IPS-20b (cell line): ENCODE data around the gene MAPK6.

ENCODE experiments used
- H3K27ac ChIP-seq: one replicate; pipeline ENCODE4 v1.5.1; 2013; ENCODE audit warnings: low read length
- H3K27me3 ChIP-seq: 2 replicates; pipeline ENCODE4 v1.6.1; 2013; ENCODE audit warnings: mild to moderate bottlenecking, low read length, inconsistent platforms; ENCODE audit not compliant: insufficient read depth
- H3K36me3 ChIP-seq: 2 replicates; pipeline ENCODE4 v1.6.1; 2013; ENCODE audit warnings: low read depth, mild to moderate bottlenecking, inconsistent platforms, low read length, moderate library complexity; ENCODE audit not compliant: insufficient read depth
- H3K4me1 ChIP-seq: 2 replicates; pipeline ENCODE4 v1.6.1; 2013; ENCODE audit warnings: mild to moderate bottlenecking, control low read depth, inconsistent platforms, low read length, moderate library complexity; ENCODE audit not compliant: insufficient read depth
- H3K4me3 ChIP-seq: 2 replicates; pipeline ENCODE4 v1.5.1; 2013; ENCODE audit warnings: mild to moderate bottlenecking, low read length, inconsistent platforms
- H3K9ac ChIP-seq: 2 replicates; pipeline ENCODE4 v1.6.1; 2013; ENCODE audit warnings: low read depth, mild to moderate bottlenecking, inconsistent platforms, low read length, moderate library complexity
- H3K9me3 ChIP-seq: 2 replicates; pipeline ENCODE4 v1.6.1; 2013; ENCODE audit warnings: mild to moderate bottlenecking, low read depth, low read length, inconsistent platforms; ENCODE audit not compliant: insufficient read depth

MAPK6 gene

DNA sequence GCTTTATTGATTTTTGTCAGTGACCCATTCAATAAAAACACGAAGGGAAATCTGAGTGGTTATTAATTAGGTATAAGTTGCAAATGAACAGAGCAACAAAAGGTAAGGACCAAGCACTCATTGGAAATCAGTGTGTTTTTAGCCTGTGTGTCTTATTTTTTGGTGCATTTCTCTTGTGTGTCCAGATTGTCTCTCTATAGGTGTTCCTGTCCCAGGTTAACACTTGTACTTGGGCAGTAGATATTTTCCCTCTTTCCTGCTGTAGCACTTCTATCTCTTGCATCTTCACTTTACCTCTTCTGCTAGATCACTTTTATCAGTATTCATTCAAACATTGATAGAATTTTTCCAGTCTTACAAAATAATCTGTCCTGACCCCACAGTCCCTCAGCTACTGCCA is 37.0 kb downstream of the MAPK6 start:
- H3K36me3 ChIP-seq = peaks cover 83% of the 10 kb centered on the region
- H3K27me3 ChIP-seq = no peaks in the 10 kb centered on the region

GRCh38 chr15:52056496-52056895 is 37.5 kb downstream of the MAPK6 start:
- no peak overlapping the region for H3K9ac ChIP-seq
- no peaks in the 10 kb centered on the region for H3K9me3 ChIP-seq
- no peaks in the 10 kb centered on the region for H3K27me3 ChIP-seq
- H3K27ac ChIP-seq = no peak overlapping the region
- peaks cover 84% of the 10 kb centered on the region for H3K36me3 ChIP-seq
- no peak overlapping the region for H3K4me3 ChIP-seq
- no peaks in the 10 kb centered on the region for H3K4me1 ChIP-seq

More for the DNA sequence above, 37.0 kb downstream of the MAPK6 start:
- no peaks in the 10 kb centered on the region for H3K9me3 ChIP-seq
- H3K4me1 ChIP-seq = no peaks in the 10 kb centered on the region
- H3K9ac ChIP-seq = no peak overlapping the region
- H3K4me3 ChIP-seq = no peak overlapping the region
- H3K27ac ChIP-seq = no peak overlapping the region

DNA sequence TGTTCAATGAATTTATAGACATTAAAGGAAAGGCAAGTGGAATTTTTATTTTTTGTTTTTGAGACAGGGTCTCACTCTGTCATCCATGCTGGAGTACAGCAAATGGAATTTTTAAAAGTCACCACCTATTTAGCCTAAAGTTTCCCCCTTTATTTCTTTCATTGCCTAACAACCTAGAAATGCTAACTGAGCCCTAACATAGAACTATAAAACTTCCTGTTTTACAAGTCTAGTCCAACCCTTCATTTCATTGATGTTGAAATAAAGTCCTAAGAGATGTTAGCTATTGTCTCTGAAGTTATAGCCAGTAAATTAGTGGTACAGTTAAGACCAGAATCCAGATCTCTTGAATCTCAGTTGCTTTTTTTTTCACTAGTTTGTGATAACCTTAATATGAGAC is 39.0 kb downstream of the MAPK6 start:
- H3K27me3 ChIP-seq = no peaks in the 10 kb centered on the region
- peaks cover 87% of the 10 kb centered on the region for H3K36me3 ChIP-seq
- H3K9me3 ChIP-seq = no peaks in the 10 kb centered on the region
- H3K4me3 ChIP-seq = no peak overlapping the region
- no peak overlapping the region for H3K9ac ChIP-seq
- H3K27ac ChIP-seq = no peak overlapping the region
- no peaks in the 10 kb centered on the region for H3K4me1 ChIP-seq

DNA sequence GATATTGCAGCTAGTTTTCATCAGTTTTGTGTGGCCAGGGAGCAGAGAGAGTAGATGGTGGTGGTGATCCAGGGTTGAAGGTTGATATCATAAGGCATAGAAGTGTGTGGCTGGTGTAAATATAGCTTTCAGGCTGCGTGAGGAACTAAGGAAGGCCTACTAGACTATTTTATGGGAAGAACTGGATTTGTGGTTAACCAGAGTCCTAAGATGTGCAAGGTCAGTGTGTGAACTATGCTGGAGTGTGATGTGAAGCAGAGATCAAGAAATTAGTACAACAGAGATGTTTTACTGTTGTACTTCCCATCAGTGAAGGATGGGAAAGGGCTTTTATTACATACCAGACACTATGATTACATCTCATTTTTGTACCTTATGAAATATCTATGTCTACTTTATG is 41.5 kb downstream of the MAPK6 start:
- Histone ChIP-seq H3K9me3 (no peaks in the 10 kb centered on the region), H3K4me1 (no peaks in the 10 kb centered on the region), H3K4me3 (no peak overlapping the region), H3K36me3 (peaks cover 95% of the 10 kb centered on the region), H3K27me3 (no peaks in the 10 kb centered on the region), H3K27ac (no peak overlapping the region), H3K9ac (no peak overlapping the region)

DNA sequence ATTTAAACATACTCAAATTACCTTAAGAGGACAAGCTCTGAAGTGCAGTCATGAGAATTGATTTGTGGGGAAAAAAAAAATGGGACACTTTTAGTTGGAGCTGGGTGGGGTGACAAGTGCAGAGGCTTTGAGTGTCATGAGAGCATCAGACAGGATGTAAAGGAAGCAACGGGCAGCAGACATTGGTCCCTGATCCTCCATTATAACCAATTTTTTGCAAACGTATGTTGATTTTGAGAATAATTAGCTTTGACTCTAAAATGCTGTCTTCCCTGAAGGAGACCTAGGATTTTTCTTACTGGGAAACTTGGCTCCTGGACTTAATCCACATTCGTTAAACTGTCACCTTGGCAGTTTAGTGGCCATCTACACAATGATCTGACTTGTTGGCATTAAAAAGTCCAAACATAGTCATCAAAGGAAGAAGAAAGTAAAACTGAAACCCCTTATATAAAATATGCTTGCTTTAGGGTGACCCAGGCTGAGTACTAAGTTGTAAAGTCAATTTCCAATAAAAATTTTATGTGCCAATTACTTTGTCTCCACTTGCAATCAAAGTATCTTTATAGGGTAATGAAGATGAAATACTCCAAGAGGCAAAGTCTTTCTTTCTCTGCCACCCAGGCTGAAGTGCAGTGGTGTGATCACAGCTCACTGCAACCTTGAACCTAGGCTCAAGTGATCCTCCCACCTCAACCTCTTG is 48.0 kb downstream of the MAPK6 start:
- peaks cover 33% of the 10 kb centered on the region for H3K36me3 ChIP-seq
- no peak overlapping the region for H3K4me3 ChIP-seq
- H3K9ac ChIP-seq = no peak overlapping the region
- no peaks in the 10 kb centered on the region for H3K4me1 ChIP-seq
- H3K27me3 ChIP-seq = no peaks in the 10 kb centered on the region
- no peak overlapping the region for H3K27ac ChIP-seq
- H3K9me3 ChIP-seq = no peaks in the 10 kb centered on the region

DNA sequence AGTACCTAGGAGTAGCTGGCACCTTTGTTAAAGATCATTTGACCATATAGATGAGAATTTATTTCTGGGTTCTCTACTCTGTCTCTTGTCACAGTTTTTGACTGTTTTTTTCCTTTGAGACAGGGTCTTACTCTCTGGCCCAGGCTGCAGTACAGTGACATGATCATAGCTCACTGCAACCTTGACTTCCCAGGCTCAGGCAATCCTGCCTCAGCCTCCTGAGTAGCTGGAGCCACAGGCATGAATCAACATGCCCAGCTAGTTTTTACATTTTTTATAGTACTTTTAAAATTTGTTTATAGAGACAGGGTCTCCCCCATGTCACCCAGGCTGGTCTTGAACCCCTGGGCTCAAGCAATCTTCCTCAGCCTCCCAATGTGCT is 48.5 kb downstream of the MAPK6 start:
- H3K36me3 ChIP-seq = peaks cover 27% of the 10 kb centered on the region
- no peak overlapping the region for H3K9ac ChIP-seq
- H3K4me3 ChIP-seq = no peak overlapping the region
- no peaks in the 10 kb centered on the region for H3K9me3 ChIP-seq
- no peaks in the 10 kb centered on the region for H3K27me3 ChIP-seq
- no peak overlapping the region for H3K27ac ChIP-seq
- no peaks in the 10 kb centered on the region for H3K4me1 ChIP-seq

DNA sequence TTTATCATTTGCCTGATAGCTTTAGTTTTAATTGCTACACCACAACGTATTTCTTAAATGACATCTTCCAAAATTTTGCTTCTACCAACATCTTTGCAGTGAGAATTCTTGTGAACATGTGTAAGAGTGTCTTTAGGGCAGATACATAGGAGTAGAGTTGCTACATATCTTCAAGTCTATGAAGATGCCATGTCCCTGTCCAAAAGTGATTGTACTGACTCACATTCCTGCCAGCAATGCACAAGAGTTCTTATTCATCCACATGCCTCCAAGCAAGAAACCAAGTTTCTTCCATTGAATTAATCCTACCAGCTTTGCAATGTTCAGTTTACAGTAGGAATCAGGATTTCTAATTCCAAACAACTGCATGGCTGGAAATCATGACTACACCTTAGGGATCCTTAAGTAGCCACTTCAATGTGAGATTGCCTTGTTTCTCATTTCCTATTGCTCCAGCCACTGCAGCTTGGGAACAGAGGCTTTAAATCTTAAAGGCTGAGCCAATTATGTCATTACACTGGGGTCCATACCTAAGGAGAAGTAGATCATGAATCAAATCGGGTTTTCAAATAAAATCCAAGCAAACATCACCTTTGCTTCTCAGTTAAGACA is 49.1 kb downstream of the MAPK6 start:
- Histone ChIP-seq H3K36me3 (peaks cover 22% of the 10 kb centered on the region), H3K4me1 (no peaks in the 10 kb centered on the region), H3K4me3 (no peak overlapping the region), H3K9me3 (no peaks in the 10 kb centered on the region), H3K27me3 (no peaks in the 10 kb centered on the region), H3K27ac (no peak overlapping the region), H3K9ac (no peak overlapping the region)

GRCh38 chr15:52069559-52069958 is 50.5 kb downstream of the MAPK6 start:
- Histone ChIP-seq H3K36me3 (peaks cover 8% of the 10 kb centered on the region), H3K27ac (no peak overlapping the region), H3K4me3 (no peak overlapping the region), H3K27me3 (no peaks in the 10 kb centered on the region), H3K9me3 (no peaks in the 10 kb centered on the region), H3K4me1 (0 out of 2 replicates have a peak, but pooled peaks cover 5% of the 10 kb centered on the region), H3K9ac (no peak overlapping the region)

DNA sequence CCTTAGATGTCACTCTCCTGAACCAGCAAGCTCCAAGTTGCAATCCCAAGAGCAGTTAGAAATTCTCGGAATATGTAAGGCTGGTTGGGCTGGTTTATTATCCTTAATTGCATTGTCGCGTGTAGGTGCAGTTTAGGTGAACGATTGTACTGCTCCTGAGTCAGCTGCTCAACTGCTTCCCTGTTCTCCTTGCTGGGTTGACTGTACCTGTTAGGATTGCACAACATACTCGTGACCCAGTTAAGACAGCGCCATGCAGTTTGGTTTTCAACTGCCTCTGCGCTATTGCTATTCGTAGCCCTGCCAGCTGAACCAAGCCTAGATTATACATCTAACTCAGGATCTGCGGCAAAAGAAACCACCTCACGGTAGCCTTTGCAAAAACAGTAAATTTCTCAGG is 52.6 kb downstream of the MAPK6 start:
- Histone ChIP-seq H3K4me1 (0 out of 2 replicates have a peak, but pooled peaks cover 5% of the 10 kb centered on the region), H3K4me3 (no peak overlapping the region), H3K27ac (no peak overlapping the region)

DNA sequence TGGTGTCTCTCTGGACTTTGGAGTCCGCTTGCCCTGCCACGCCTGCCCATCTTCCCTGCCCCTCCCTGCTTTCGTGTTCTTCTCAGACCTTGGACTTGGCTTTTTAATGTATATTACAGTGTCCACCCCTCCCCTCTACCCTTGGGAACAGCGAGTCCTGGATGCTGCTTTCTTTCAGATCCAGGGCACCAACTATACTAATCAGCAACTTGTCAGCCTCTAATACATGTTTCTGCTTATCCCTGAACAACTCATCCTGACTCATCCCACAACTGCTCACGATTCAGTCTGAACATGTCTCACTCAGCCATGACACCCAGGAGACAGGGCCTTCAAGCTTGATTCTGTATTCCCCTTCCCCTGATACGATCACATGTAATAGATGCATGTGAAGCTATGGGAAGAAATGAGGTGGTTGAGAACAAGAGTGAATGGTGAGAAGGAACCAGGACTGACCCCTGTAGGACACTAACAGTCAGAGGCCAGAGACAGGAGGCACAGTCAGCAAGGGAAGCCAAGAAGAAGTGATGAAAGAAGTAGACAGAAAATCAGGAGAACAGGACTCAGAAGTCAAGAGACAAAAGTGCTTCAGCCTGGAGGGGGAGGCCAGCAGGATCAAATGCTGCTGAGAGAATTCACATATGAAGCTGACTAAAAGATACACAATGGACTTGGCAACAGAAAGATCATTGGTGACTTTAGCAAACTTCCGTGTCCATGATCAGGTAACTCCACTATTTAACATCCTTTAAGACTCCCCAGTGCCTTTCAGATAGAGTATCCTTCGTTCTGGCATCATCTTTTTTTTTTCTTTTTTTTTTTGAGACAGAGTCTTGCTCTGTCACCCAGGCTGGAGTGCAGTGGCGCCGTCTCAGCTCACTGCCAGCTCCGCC is 58.1 kb downstream of the MAPK6 start:
- Histone ChIP-seq H3K27me3 (no peaks in the 10 kb centered on the region), H3K4me3 (no peak overlapping the region), H3K9ac (no peak overlapping the region), H3K27ac (no peak overlapping the region), H3K36me3 (no peaks in the 10 kb centered on the region), H3K4me1 (0 out of 2 replicates have a peak, but pooled peaks cover 5% of the 10 kb centered on the region), H3K9me3 (no peaks in the 10 kb centered on the region)

More for the DNA sequence above, 52.6 kb downstream of the MAPK6 start:
- Histone ChIP-seq H3K36me3 (no peaks in the 10 kb centered on the region), H3K27me3 (no peaks in the 10 kb centered on the region), H3K9ac (no peak overlapping the region), H3K9me3 (no peaks in the 10 kb centered on the region)

DNA sequence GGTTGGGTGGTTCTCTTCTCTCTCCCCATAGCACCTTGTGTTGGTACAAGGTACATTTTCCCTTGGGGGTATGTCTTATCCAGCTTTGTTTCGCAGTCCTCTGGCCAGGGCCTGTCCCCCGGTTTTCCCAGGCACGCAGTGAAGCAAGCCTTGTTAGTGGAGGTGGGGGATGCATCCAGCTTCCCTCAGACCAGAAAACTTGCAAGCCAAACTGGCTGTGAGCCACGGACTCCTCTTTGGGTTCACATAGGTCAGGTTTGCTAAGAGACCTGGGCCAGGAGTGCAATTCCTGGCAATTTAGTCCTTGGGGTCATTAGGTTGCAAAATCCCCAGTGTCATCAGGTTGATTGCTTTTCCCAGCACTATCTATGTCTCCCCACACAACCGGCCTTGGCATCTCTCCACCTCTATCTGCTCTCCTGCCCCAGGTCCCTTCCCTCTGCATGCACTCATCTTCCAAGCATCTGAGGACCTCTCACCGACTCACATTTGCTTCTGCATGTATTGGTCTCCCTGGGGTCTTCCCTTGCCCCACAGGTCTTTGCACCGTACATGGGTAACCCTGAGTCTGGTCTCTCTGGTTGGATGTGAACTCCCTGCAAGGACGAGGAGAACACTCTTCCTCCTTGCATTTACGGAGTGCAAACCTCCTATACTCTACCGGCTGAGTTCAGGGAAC is 59.3 kb downstream of the MAPK6 start:
- no peaks in the 10 kb centered on the region for H3K9me3 ChIP-seq
- no peak overlapping the region for H3K4me3 ChIP-seq
- H3K36me3 ChIP-seq = no peaks in the 10 kb centered on the region
- no peak overlapping the region for H3K9ac ChIP-seq
- 0 out of 2 replicates have a peak, but pooled peaks cover 5% of the 10 kb centered on the region for H3K4me1 ChIP-seq
- H3K27me3 ChIP-seq = no peaks in the 10 kb centered on the region
- H3K27ac ChIP-seq = no peak overlapping the region
